Mucosa of descending colon (tissue), 3 donors: Measurements from ENCODE around the gene SYNE2. TPM values are rescaled to one million over a fixed set of nuclear protein-coding genes. Genes with fewer than 3 reads are reported as not detected.

ENCODE experiments used
- ATAC-seq: fragments of 200-7000 bp; cut with Tn5 transposase; one replicate; pipeline ENCODE4 v1.9.1; 2020; ENCODE audit warnings: mild to moderate bottlenecking, moderate library complexity
- DNase-seq, 3 donors: peaks; one replicate each; pipeline ENCODE4 v3.0.0-alpha.2; 2020
- H3K36me3 ChIP-seq: fragments of 200-600 bp; one replicate; pipeline ENCODE4 v1.8.0; 2021; ENCODE audit warnings: low read depth, mild to moderate bottlenecking
- H3K4me1 ChIP-seq: fragments of 200-600 bp; one replicate; pipeline ENCODE4 v1.8.0; 2021; ENCODE audit warnings: low read depth, mild to moderate bottlenecking
- H3K4me3 ChIP-seq: fragments of 200-600 bp; one replicate; pipeline ENCODE4 v1.8.0; 2021; ENCODE audit warnings: mild to moderate bottlenecking
- H3K9me3 ChIP-seq: fragments of 200-600 bp; one replicate; pipeline ENCODE4 v1.8.0; 2021; ENCODE audit warnings: mild to moderate bottlenecking
- CTCF ChIP-seq: fragments of 200-600 bp; IDR thresholded peaks from one replicate; pipeline ENCODE4 v1.8.0; 2022; ENCODE audit warnings: antibody characterized with exemption, mild to moderate bottlenecking
- intact Hi-C, 2 donors: fragments of 100-400 bp; cut with DNase I in 1 of 2; cut with micrococcal nuclease in 1 of 2; formaldehyde crosslinking; loops; one replicate each; pipeline versions ENCODE4 v1.11.0 to v1.11.1; 2022; cut with DNase I, micrococcal nuclease
- total RNA-seq, 3 donors: library from RNA; stranded (reverse); fragmentation: NEBNext Ultra II Directional in 2 of 3; extraction: Animal tissue kit (Norgen Biotek cat#: 25700) in 2 of 3; gene quantifications; one replicate each; pipeline versions ENCODE4 v1.2.1 to v1.2.4, GENCODE V29; 2021 to 2023
- donor health status: DM: no; HTN: no; CAD: no; lungs with moderate emphysema.
- donor health status: DM: no; HTN: no; CAD: no.
- donor health status: DM: no; HTN: yes; CAD: no.

SYNE2 gene
- total RNA-seq, 3 donors from 2014 or later, result 104 to 215 (median 174) TPM

- peaks cover 10% of the 10 kb centered on the region for H3K4me1 ChIP-seq
- H3K36me3 ChIP-seq, result no peaks in the 10 kb centered on the region
- DNase-seq (no peak), ATAC-seq (no peak)
- H3K9me3 ChIP-seq, result no peaks in the 10 kb centered on the region
- intact Hi-C loops, result no loop called here
- TF ChIP-seq CTCF, result no peak
- no peak overlapping the region for H3K4me3 ChIP-seq
Measured at GRCh38 chr14:63962906-63963305, 110.1 kb downstream of the SYNE2 start.

GRCh38 chr14:63963439-63963838 is 110.6 kb downstream of the SYNE2 start:
- TF ChIP-seq CTCF, result no peak
- Histone ChIP-seq H3K4me1 (peaks cover 10% of the 10 kb centered on the region), H3K4me3 (no peak overlapping the region), H3K9me3 (no peaks in the 10 kb centered on the region), H3K36me3 (no peaks in the 10 kb centered on the region)
- ATAC-seq, result peak; percentile 15
- intact Hi-C loops, result no loop called here
- peak in 1 of 3 donors; percentile 20 for DNase-seq

GRCh38 chr14:63964113-63964512 is 111.3 kb downstream of the SYNE2 start:
- no peaks in the 10 kb centered on the region for H3K9me3 ChIP-seq
- no peak for TF ChIP-seq CTCF
- intact Hi-C loops, result no loop called here
- DNase-seq (peak in 1 of 3 donors; percentile 15), ATAC-seq (peak; percentile 73)
- peaks cover 10% of the 10 kb centered on the region for H3K4me1 ChIP-seq
- H3K4me3 ChIP-seq, result no peak overlapping the region
- no peaks in the 10 kb centered on the region for H3K36me3 ChIP-seq

- Histone ChIP-seq H3K4me3 (no peak overlapping the region), H3K4me1 (peaks cover 10% of the 10 kb centered on the region), H3K36me3 (no peaks in the 10 kb centered on the region), H3K9me3 (no peaks in the 10 kb centered on the region)
- no peak for TF ChIP-seq CTCF
- ATAC-seq (no peak), DNase-seq (no peak)
- intact Hi-C loops, result no loop called here
Measured at GRCh38 chr14:63966407-63966806, 113.6 kb downstream of the SYNE2 start.

- H3K9me3 ChIP-seq, result no peaks in the 10 kb centered on the region
- no peaks in the 10 kb centered on the region for H3K4me1 ChIP-seq
- no peak for DNase-seq
- H3K4me3 ChIP-seq, result no peak overlapping the region
- ATAC-seq, result no peak
- H3K36me3 ChIP-seq, result no peaks in the 10 kb centered on the region
- TF ChIP-seq CTCF, result no peak
- intact Hi-C loops, result no loop called here
Measured at GRCh38 chr14:63972323-63972932, 119.6 kb downstream of the SYNE2 start.

GRCh38 chr14:63974176-63974575 is 121.4 kb downstream of the SYNE2 start:
- H3K36me3 ChIP-seq, result no peaks in the 10 kb centered on the region
- TF ChIP-seq CTCF, result no peak
- H3K9me3 ChIP-seq, result no peaks in the 10 kb centered on the region
- no peaks in the 10 kb centered on the region for H3K4me1 ChIP-seq
- ATAC-seq (no peak), DNase-seq (no peak)
- intact Hi-C loops, result no loop called here
- H3K4me3 ChIP-seq, result no peak overlapping the region
